ENCODE results near the gene TIMM9.

GRCh38 chr14:58464652-58465051, 37.3 kb upstream of the TIMM9 start:
- TF ChIP-seq CTCF (IDR thresholded peaks at IDR 0.05; ENCODE audit: low read depth, low read length, missing input control) (no peak), REST (IDR thresholded peaks at IDR 0.05) (no peak), HNF4G (IDR thresholded peaks at IDR 0.05) (no peak), FOXA1 (IDR thresholded peaks at IDR 0.05) (no peak), FOXA2 (IDR thresholded peaks at IDR 0.05) (no peak), MAX (IDR thresholded peaks at IDR 0.05) (no peak), RAD21 (IDR thresholded peaks at IDR 0.05) (no peak), YY1 (IDR thresholded peaks at IDR 0.05) (no peak), TAF1 (conservative IDR thresholded peaks at IDR 0.05) (no peak)
